Esophagus squamous epithelium (tissue), 4 donors: ENCODE data around the gene MYO18B.

ENCODE experiments used
- CTCF ChIP-seq, 6 experiments: fragments of 450-650 bp in 4 of 6; fragments of 200-600 bp in 2 of 6; sonication (generic) in 2 of 6; IDR thresholded peaks; one replicate each; pipeline ENCODE4 v1.5.1; 2016 to 2019; ENCODE audit warnings: antibody characterized with exemption in 6 of 6, mild to moderate bottlenecking in 4 of 6, moderate library complexity in 4 of 6
- POLR2A ChIP-seq, 4 donors: fragments of 450-650 bp; IDR thresholded peaks; one replicate each; pipeline ENCODE4 v1.6.1; 2017; ENCODE audit warnings: antibody characterized with exemption in 4 of 4, mild to moderate bottlenecking in 4 of 4, moderate library complexity in 3 of 4

- TF ChIP-seq CTCF (IDR thresholded peaks at IDR 0.05) (no peak), POLR2A (IDR thresholded peaks at IDR 0.05) (no peak)
Measured at GRCh38 chr22:25779426-25779825, 37.4 kb downstream of the MYO18B start.
